ENCODE results near the gene FRRS1L.

- TF ChIP-seq CTCF (conservative IDR thresholded peaks at IDR 0.05 in 1 of 2, IDR thresholded peaks at IDR 0.05 in 1 of 2; ENCODE audit: low read depth in 1 of 2, low read length in 2 of 2) (no peak), EZH2 (IDR thresholded peaks at IDR 0.05; ENCODE audit: low read length, missing control alignments) (no peak)
Measured at GRCh38 chr9:109097146-109097545, 69.9 kb downstream of the FRRS1L start.
